Measurements from ENCODE around the gene RCSD1. TPM values are rescaled to one million over a fixed set of nuclear protein-coding genes. Genes with fewer than 3 reads are reported as not detected.
A peak's percentile ranks its signal among the peaks of the same experiment; 100 is the strongest.

RCSD1 gene
- total RNA-seq, 2 experiments from 2014 or later, result 143 to 145 TPM

DNA sequence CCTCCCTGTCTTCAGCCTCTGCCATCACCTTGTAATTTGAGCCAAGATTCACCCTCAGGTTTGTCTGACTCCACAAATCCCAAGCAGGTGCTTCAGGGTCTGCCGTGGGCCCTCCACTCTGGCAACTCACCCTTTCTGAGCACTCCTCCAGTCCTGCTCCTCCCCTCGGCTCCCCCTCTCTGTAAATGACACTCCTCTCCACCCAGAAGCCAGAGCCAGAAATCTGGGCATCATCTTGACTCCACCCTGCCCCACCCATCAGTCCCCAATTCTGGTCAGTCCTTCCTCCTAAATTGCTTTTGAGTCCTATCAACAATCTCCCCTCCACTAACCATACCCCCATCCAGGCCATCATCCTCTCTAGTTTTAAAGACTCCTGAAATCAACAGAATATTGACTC, 40.5 kb downstream of the RCSD1 start:
- POLR2A ChIA-PET, result no interaction called here

DNA sequence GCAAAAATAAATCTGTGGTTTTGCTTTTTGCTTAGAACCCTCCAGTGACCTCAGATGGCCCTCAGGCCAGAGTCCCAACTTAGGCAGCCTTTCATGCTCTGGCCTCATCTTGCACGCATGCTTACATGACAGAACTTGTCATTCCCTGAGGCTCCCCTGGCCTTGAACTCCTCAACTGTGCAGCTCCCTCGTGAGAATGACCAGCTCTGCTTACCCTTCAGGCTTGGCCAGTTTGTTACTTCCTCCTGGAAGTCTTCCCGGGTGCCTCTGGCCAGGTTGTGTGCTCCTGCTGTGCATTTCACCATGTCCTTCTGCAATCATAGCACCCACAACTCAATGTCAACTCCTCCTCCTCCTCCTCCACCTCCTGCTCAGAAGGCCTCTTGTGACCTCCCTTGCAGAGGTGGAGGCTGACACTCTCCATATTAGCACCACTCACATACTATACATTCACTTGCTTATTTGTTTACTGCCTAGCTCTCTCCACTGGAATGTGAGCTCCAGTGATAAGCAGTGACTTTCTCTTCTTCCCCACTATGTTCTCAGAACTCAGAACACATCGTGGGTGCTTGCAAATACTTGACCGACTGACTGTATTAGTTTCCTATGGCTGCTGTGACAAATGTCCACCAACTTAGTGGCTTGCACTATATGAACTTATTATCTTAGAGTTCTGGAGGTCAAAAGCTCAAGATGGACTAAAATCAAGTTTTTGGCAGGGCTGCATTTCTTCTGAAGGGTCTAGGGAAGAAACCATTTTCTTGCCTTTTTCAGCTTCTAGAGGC, 41.9 kb downstream of the RCSD1 start:
- no peak for DNase-seq
- Mint-ChIP-seq H3K27me3 (ENCODE audit: low read depth) (no peaks in the 10 kb centered on the region), H3K9me3 (ENCODE audit: insufficient read depth) (no peaks in the 10 kb centered on the region), H3K36me3 (ENCODE audit: low read depth) (peaks cover 85% of the 10 kb centered on the region), H3K4me1 (ENCODE audit: low read depth) (peaks cover 32% of the 10 kb centered on the region), H3K27ac (peak overlapping the region; percentile 25), H3K4me3 (no peak overlapping the region)
- ChIA-PET CTCF (interaction anchor here (1.7 kb wide), 1 partner anchor 16 kb away, joined by 6 read pairs; no protein-coding TSS in a partner anchor), POLR2A (no interaction called here)
- no peak for ATAC-seq

More for the DNA sequence above, 40.5 kb downstream of the RCSD1 start:
- Mint-ChIP-seq H3K36me3 (ENCODE audit: low read depth) (peaks cover 82% of the 10 kb centered on the region), H3K27ac (peak overlapping the region; percentile 70), H3K9me3 (ENCODE audit: insufficient read depth) (no peaks in the 10 kb centered on the region), H3K4me1 (ENCODE audit: low read depth) (peaks cover 28% of the 10 kb centered on the region), H3K4me3 (no peak overlapping the region), H3K27me3 (ENCODE audit: low read depth) (no peaks in the 10 kb centered on the region)
- CTCF ChIA-PET, result no interaction called here
- DNase-seq (no peak), ATAC-seq (no peak)

DNA sequence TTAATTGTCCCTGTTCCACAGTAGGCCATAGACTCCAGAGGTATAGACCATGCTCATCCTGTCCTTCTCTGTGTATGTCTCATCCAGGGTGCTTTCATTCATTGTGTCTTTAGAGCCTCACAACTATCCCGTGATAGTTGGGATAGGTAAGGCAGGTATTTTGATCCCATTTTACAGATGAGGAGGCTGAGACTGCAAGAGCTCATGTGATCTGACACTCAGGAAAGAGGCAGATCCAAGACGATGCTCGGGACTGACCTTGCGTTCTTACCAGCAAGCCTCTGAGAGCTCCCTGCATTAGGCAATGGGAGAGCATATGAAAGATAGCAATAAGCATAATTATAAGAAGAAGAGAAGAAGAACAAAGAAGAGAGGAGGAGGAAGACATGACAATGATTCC, 42.8 kb downstream of the RCSD1 start:
- POLR2A ChIA-PET, result interaction anchor here (1.6 kb wide), 1 partner anchor 13 kb away, joined by 4 read pairs; no protein-coding TSS in a partner anchor
- H3K9me3 Mint-ChIP-seq (ENCODE audit: insufficient read depth), result no peaks in the 10 kb centered on the region

DNA sequence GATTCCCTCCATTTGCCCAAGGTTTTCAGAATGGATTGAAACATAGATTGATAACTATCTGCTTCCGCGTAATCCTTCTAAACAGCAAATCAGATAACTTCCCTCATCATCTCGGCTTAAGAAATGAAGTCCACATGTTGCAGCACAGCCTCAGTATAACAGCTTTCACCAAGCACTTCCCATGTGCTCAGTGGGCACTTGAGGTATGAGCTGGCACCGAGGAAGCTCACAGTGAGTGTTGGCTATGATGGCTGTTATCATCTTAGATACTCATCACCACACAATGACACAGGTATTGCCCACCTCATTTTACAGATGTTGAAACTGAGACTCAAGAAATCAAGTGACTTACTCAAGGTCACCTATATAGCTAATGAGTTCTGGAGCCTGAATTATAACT, 43.2 kb downstream of the RCSD1 start:
- peaks cover 37% of the 10 kb centered on the region for H3K4me1 Mint-ChIP-seq (ENCODE audit: low read depth)
- DNase-seq, result no peak
- no peaks in the 10 kb centered on the region for H3K9me3 Mint-ChIP-seq (ENCODE audit: insufficient read depth)
- ChIA-PET CTCF (interaction anchor here (0.6 to 3.8 kb wide), 3 partner anchors 15 to 79 kb away, joined by 3 to 20 read pairs (median 19); no protein-coding TSS in a partner anchor), POLR2A (interaction anchor here (1.6 kb wide), 1 partner anchor 13 kb away, joined by 4 read pairs; no protein-coding TSS in a partner anchor)
- no peak for ATAC-seq
- peaks cover 83% of the 10 kb centered on the region for H3K36me3 Mint-ChIP-seq (ENCODE audit: low read depth)
- no peak overlapping the region for H3K27ac Mint-ChIP-seq
- no peaks in the 10 kb centered on the region for H3K27me3 Mint-ChIP-seq (ENCODE audit: low read depth)
- no peak overlapping the region for H3K4me3 Mint-ChIP-seq

More for the DNA sequence above, 42.8 kb downstream of the RCSD1 start:
- Mint-ChIP-seq H3K27me3 (ENCODE audit: low read depth) (no peaks in the 10 kb centered on the region), H3K27ac (no peak overlapping the region), H3K4me1 (ENCODE audit: low read depth) (peaks cover 37% of the 10 kb centered on the region), H3K36me3 (ENCODE audit: low read depth) (peaks cover 84% of the 10 kb centered on the region), H3K4me3 (no peak overlapping the region)
- no peak for ATAC-seq
- no peak for DNase-seq
- CTCF ChIA-PET, result interaction anchor here (3.8 kb wide), 1 partner anchor 72 kb away, joined by 20 read pairs; no protein-coding TSS in a partner anchor

DNA sequence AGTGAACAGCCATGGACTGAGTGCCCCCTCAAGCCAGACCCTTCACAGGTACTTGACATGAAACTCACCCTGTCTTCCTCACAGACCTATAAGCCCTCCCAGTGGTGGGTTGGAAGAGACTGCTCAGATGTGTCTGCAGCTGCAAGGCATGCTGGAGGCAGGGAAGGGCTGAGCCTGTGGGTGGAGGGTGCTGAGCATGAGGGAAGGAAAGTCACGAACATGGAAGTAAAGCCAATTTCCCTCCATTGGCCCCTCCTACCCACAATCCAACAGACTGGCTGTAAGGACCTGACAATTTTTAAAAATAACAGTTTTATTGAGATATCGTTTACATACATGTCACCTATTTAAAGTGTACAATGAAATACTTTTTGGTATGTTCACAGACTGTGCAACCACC, 44.1 kb downstream of the RCSD1 start:
- H3K9me3 Mint-ChIP-seq (ENCODE audit: insufficient read depth), result no peaks in the 10 kb centered on the region
- H3K27ac Mint-ChIP-seq, result no peak overlapping the region
- no peak for ATAC-seq
- ChIA-PET POLR2A (interaction anchor here (1.6 kb wide), 1 partner anchor 14 kb away, joined by 4 read pairs; no protein-coding TSS in a partner anchor), CTCF (interaction anchor here (3.4 to 3.8 kb wide), 2 partner anchors 14 to 73 kb away, joined by 19 to 20 read pairs; no protein-coding TSS in a partner anchor)
- H3K36me3 Mint-ChIP-seq (ENCODE audit: low read depth), result peaks cover 75% of the 10 kb centered on the region
- peaks cover 32% of the 10 kb centered on the region for H3K4me1 Mint-ChIP-seq (ENCODE audit: low read depth)
- no peak for DNase-seq
- no peak overlapping the region for H3K4me3 Mint-ChIP-seq
- no peaks in the 10 kb centered on the region for H3K27me3 Mint-ChIP-seq (ENCODE audit: low read depth)

DNA sequence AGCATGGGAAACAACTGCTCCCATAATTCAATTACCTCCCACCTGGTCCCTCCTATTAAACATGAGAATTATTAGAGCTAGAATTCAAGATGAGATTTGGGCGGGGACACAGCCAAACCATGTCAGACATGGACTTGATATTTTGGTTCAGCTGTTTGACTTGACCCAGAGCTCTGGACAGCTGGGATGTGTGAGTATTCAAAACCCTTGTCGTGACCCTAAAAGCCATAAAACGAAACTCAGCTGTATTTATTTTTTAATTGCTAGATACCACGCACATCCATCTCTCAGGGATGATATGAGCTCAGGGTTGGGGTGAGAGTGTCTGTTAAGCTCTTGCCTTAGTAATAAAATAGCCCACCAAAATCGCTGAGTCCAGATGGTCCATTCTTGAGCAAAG, 45.4 kb downstream of the RCSD1 start:
- ATAC-seq (no peak), DNase-seq (no peak)
- POLR2A ChIA-PET, result no interaction called here
- Mint-ChIP-seq H3K27ac (no peak overlapping the region), H3K4me3 (no peak overlapping the region), H3K36me3 (ENCODE audit: low read depth) (peaks cover 64% of the 10 kb centered on the region), H3K9me3 (ENCODE audit: insufficient read depth) (no peaks in the 10 kb centered on the region), H3K27me3 (ENCODE audit: low read depth) (no peaks in the 10 kb centered on the region), H3K4me1 (ENCODE audit: low read depth) (peaks cover 31% of the 10 kb centered on the region)
- CTCF ChIA-PET, result interaction anchor here (0.9 to 3.8 kb wide), 3 partner anchors 13 to 407 kb away, joined by 3 to 20 read pairs (median 19); no protein-coding TSS in a partner anchor

DNA sequence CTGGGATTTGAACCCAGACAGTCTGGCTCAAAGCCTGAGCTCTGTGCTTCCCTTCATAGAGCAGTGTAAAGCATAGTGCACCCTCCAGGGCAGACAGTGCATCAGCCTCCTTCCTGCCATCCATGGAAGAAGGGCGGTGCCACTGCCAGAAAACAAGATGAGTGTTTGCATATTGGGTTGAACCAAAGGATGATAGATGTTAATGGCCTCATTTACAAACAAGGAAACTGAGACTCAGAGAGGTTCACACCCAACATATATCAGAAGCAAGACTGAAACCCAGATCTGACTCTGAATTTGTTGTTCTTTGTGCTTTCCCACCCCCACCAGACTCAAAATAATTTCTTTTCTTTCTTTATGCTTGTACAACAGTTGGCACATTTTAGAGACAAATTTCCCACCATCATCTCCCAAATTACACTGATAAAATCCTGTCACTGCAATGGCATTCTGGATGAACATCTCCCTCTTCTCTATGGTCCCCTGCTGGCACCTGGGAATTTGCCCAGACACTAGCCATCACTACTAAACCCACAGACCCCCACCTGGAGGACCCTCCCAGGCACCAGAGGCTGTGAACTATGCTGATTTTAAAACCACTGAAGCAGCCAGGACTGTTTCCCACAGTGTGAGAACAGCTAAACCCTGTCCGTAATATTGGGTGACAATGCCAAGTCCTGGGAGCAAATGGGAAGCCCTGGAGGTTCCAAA, 46.3 kb downstream of the RCSD1 start:
- no peak for ATAC-seq
- ChIA-PET CTCF (interaction anchor here (3.4 to 3.8 kb wide), 2 partner anchors 12 to 76 kb away, joined by 19 to 20 read pairs; no protein-coding TSS in a partner anchor), POLR2A (no interaction called here)
- no peak overlapping the region for H3K4me3 Mint-ChIP-seq
- no peaks in the 10 kb centered on the region for H3K9me3 Mint-ChIP-seq (ENCODE audit: insufficient read depth)
- peak overlapping the region; percentile 12 for H3K27ac Mint-ChIP-seq
- peaks cover 22% of the 10 kb centered on the region for H3K4me1 Mint-ChIP-seq (ENCODE audit: low read depth)
- DNase-seq, result no peak
- H3K36me3 Mint-ChIP-seq (ENCODE audit: low read depth), result peaks cover 64% of the 10 kb centered on the region
- H3K27me3 Mint-ChIP-seq (ENCODE audit: low read depth), result no peaks in the 10 kb centered on the region

DNA sequence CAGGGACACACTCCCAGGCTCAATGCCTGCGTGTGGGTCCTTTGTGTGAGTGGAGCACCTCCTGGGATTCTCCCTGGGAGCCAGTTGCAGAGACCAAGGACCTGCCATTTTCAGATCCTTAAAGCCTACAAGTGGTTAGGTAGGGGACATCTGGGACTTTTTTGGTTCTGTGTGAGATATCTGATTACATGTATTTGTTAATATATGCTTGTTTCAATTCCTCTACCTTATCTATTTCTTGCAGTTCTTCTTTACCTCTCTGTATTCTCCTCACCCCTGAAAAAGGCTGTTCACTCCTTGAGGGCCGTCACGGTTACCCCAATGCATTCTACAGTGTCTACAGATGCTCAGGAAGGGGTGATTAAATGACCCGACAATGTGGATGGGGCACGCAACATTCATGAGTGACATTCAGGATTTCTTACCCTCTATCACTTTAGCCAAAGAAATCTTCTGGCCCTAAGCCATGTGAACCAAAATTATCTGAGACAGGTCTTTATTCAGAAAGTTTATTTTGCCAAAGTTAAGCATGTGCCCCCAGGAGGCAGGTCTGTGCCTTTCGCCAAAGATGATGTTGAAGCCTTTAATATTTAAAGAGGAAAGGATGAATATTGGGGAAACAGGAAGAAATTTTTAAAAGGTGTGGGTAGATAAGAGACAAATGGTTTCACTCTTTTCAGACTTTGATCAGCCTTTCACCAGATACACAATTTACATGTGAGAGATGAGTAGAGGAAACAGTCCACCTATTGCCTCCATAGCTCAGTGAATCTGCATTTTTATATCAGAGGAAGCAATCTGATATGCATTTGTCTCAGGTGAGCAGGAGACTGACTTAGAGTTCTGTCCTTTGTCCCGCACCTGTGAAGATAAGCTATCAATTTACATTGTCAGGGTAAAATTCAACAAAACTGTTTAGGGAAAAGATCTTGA, 47.1 kb downstream of the RCSD1 start:
- no peaks in the 10 kb centered on the region for H3K27me3 Mint-ChIP-seq (ENCODE audit: low read depth)
- DNase-seq, result no peak
- H3K27ac Mint-ChIP-seq, result peak overlapping the region; percentile 12
- no peaks in the 10 kb centered on the region for H3K9me3 Mint-ChIP-seq (ENCODE audit: insufficient read depth)
- H3K4me1 Mint-ChIP-seq (ENCODE audit: low read depth), result peaks cover 15% of the 10 kb centered on the region
- ATAC-seq, result no peak
- peaks cover 64% of the 10 kb centered on the region for H3K36me3 Mint-ChIP-seq (ENCODE audit: low read depth)
- CTCF ChIA-PET, result interaction anchor here (1.1 to 1.2 kb wide), 3 partner anchors 11 to 77 kb away, joined by 3 to 5 read pairs (median 3); no protein-coding TSS in a partner anchor
- POLR2A ChIA-PET, result no interaction called here
- no peak overlapping the region for H3K4me3 Mint-ChIP-seq

DNA sequence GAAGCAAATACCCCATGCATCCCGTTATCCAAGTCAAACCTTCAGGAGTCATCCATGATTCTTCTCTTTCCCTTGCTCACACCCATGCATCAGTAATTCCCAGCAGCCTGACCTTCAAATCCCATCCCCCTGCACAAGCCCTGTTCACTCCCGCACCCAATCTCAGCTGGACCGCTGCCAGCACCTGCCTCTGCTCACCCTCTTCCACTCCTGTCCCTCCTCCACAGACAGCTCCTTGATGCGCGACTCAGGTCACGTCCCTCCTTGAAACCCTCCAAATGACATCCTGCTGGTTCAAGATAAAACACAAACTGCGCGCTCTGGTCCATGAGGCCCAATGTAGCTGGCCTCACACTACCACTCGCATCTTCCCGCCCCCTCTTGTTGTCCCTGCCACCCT, 48.4 kb downstream of the RCSD1 start:
- POLR2A ChIA-PET, result no interaction called here
- Mint-ChIP-seq H3K36me3 (ENCODE audit: low read depth) (peaks cover 54% of the 10 kb centered on the region), H3K9me3 (ENCODE audit: insufficient read depth) (no peaks in the 10 kb centered on the region)

DNA sequence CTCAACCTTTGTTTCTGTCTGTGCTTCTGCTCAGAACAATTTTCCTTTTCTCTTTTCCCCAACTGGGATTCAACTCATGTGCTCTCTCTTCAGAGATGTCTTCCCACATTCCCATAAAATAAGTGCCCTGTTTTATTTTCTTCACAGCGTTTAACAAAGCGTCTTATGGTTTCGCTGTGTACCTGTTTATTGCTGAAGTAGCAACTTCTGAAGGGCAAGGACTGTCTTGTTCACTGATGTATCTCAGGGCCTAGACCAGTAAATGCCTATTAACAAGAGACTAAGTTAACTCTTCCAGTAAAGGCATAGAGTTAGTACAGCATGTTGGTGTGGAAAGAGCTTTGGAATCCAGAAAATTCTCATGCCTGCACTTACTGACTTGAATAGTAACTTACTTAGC, 48.8 kb downstream of the RCSD1 start:
- peaks cover 14% of the 10 kb centered on the region for H3K4me1 Mint-ChIP-seq (ENCODE audit: low read depth)

More for the DNA sequence above, 48.4 kb downstream of the RCSD1 start:
- CTCF ChIA-PET, result interaction anchor here (1.2 to 1.3 kb wide), 2 partner anchors 34 to 78 kb away, joined by 3 to 4 read pairs; no protein-coding TSS in a partner anchor
- DNase-seq (no peak), ATAC-seq (no peak)
- peaks cover 14% of the 10 kb centered on the region for H3K4me1 Mint-ChIP-seq (ENCODE audit: low read depth)
- no peak overlapping the region for H3K27ac Mint-ChIP-seq
- no peak overlapping the region for H3K4me3 Mint-ChIP-seq
- no peaks in the 10 kb centered on the region for H3K27me3 Mint-ChIP-seq (ENCODE audit: low read depth)

DNA sequence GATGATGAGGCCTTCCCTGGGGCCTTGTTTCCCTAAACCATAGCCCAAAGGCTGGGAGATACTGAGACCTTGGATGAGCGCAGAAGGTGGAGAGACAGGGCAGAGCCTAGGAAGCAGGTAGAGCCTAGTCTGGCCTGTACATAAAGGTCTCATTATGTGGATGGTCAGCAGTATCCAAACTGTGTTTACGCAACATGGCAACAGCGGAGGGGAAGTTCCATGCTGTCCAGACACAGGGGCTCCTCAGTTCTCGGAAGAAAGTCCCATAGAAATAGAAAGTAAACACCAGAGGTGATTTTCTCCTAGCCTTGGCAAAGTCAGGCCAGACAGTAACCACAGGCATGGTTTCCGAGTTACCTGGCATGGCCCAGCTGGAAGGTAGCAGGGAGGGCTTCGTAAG, 49.7 kb downstream of the RCSD1 start:
- peaks cover 17% of the 10 kb centered on the region for H3K4me1 Mint-ChIP-seq (ENCODE audit: low read depth)
- no peaks in the 10 kb centered on the region for H3K27me3 Mint-ChIP-seq (ENCODE audit: low read depth)
- no peak overlapping the region for H3K4me3 Mint-ChIP-seq
- peaks cover 53% of the 10 kb centered on the region for H3K36me3 Mint-ChIP-seq (ENCODE audit: low read depth)
- ATAC-seq (no peak), DNase-seq (no peak)
- POLR2A ChIA-PET, result no interaction called here
- no peak overlapping the region for H3K27ac Mint-ChIP-seq
- CTCF ChIA-PET, result interaction anchor here (1.3 kb wide), 1 partner anchor 79 kb away, joined by 4 read pairs; no protein-coding TSS in a partner anchor
- no peaks in the 10 kb centered on the region for H3K9me3 Mint-ChIP-seq (ENCODE audit: insufficient read depth)

More for the DNA sequence above, 48.8 kb downstream of the RCSD1 start:
- ChIA-PET CTCF (interaction anchor here (1.3 kb wide), 1 partner anchor 78 kb away, joined by 4 read pairs; no protein-coding TSS in a partner anchor), POLR2A (no interaction called here)
- H3K36me3 Mint-ChIP-seq (ENCODE audit: low read depth), result peaks cover 53% of the 10 kb centered on the region
- no peaks in the 10 kb centered on the region for H3K27me3 Mint-ChIP-seq (ENCODE audit: low read depth)
- DNase-seq (no peak), ATAC-seq (no peak)
- H3K4me3 Mint-ChIP-seq, result no peak overlapping the region
- no peak overlapping the region for H3K27ac Mint-ChIP-seq
- H3K9me3 Mint-ChIP-seq (ENCODE audit: insufficient read depth), result no peaks in the 10 kb centered on the region
